Amygdala (tissue), 56 donors: ENCODE results near the gene ADGRG3.
"Not testable (repeated sequence)": the region's sequence is repeated elsewhere in the genome, so short reads cannot be mapped to it uniquely, and the experiment has no call there.

Experiments
- DNase-seq, 56 donors: peaks; one replicate each; lab custom pipeline; 2025; lab: John Stamatoyannopoulos, UW

ADGRG3 gene

GRCh38 chr16:57704905-57705852, 37.1 kb downstream of the ADGRG3 start:
- DNase-seq = no peak

- no peak for DNase-seq
Observed at GRCh38 chr16:57706717-57707116, 38.6 kb downstream of the ADGRG3 start.

GRCh38 chr16:57707331-57707730, 39.2 kb downstream of the ADGRG3 start:
- DNase-seq = no peak

- DNase-seq = no peak
Observed at GRCh38 chr16:57708168-57708567, 40.1 kb downstream of the ADGRG3 start.

GRCh38 chr16:57709663-57710062, 41.6 kb downstream of the ADGRG3 start:
- DNase-seq = no peak

GRCh38 chr16:57711346-57711745, 43.2 kb downstream of the ADGRG3 start:
- DNase-seq = no peak

GRCh38 chr16:57711993-57712392, 43.9 kb downstream of the ADGRG3 start:
- DNase-seq = no peak

GRCh38 chr16:57712569-57712968, 44.5 kb downstream of the ADGRG3 start:
- not testable (repeated sequence) for DNase-seq

GRCh38 chr16:57713596-57713995, 45.5 kb downstream of the ADGRG3 start:
- DNase-seq = no peak

GRCh38 chr16:57714047-57714446, 45.9 kb downstream of the ADGRG3 start:
- no peak for DNase-seq

- DNase-seq = peak in 26 of 56 donors; percentile 3 to 61 (median 26)
Observed at GRCh38 chr16:57720142-57720575, 52.1 kb downstream of the ADGRG3 start.

- no peak for DNase-seq
Observed at GRCh38 chr16:57721356-57722209, 53.5 kb downstream of the ADGRG3 start.

GRCh38 chr16:57722210-57722499, 54.0 kb downstream of the ADGRG3 start:
- no peak for DNase-seq

- DNase-seq = no peak
Observed at GRCh38 chr16:57722651-57723050, 54.5 kb downstream of the ADGRG3 start.

- DNase-seq = no peak
Observed at GRCh38 chr16:57723170-57723569, 55.1 kb downstream of the ADGRG3 start.

GRCh38 chr16:57724531-57724930, 56.4 kb downstream of the ADGRG3 start:
- no peak for DNase-seq

- no peak for DNase-seq
Observed at GRCh38 chr16:57725151-57725550, 57.0 kb downstream of the ADGRG3 start.

- DNase-seq = no peak
Observed at GRCh38 chr16:57725554-57725953, 57.4 kb downstream of the ADGRG3 start.

GRCh38 chr16:57725976-57726375, 57.9 kb downstream of the ADGRG3 start:
- DNase-seq = no peak

GRCh38 chr16:57726433-57726947, 58.4 kb downstream of the ADGRG3 start:
- DNase-seq = no peak

GRCh38 chr16:57727610-57728009, 59.5 kb downstream of the ADGRG3 start:
- no peak for DNase-seq
